K562 (cell line): ENCODE measurements around the gene SRCIN1. TPM values are rescaled to one million over a fixed set of nuclear protein-coding genes. Genes with fewer than 3 reads are reported as not detected.

ENCODE experiments used
- CHD1 ChIP-seq: fragments of 200-600 bp; sonication (generic); IDR thresholded peaks from one replicate; pipeline ENCODE4 v1.6.1; 2012; ENCODE audit warnings: mild to moderate bottlenecking, moderate library complexity, low read length, inconsistent platforms
- HNRNPLL ChIP-seq: fragments of 200-400 bp; formaldehyde crosslinking; IDR thresholded peaks from 2 replicates; pipeline ENCODE4 v1.6.1; 2017; ENCODE audit warnings: low read length, low read depth, mild to moderate bottlenecking; ENCODE audit not compliant: poor library complexity, severe bottlenecking
- RAD51 ChIP-seq: fragments of 450-650 bp; IDR thresholded peaks from 2 replicates; pipeline ENCODE4 v1.7.1; 2016; ENCODE audit warnings: low read depth, mild to moderate bottlenecking, borderline replicate concordance
- SUPT5H ChIP-seq: fragments of 450-650 bp; IDR thresholded peaks from 2 replicates; pipeline ENCODE4 v1.6.1; 2016
- ZFP36 ChIP-seq: fragments of 150-350 bp; IDR thresholded peaks from 2 replicates; pipeline ENCODE4 v1.6.1; 2018; ENCODE audit warnings: low read length, low read depth; ENCODE audit not compliant: partially characterized antibody
- polyA plus RNA-seq, 8 experiments: library from polyadenylated mRNA; depleted of rRNA in 4 of 8; stranded (reverse) in 5 of 8; unstranded in 3 of 8; fragments of >200 nt; fragmentation: Nextera tagmentation in 2 of 8; fragmentation: Illumina TruSeq in 1 of 8; extraction: Ambion mirVana in 2 of 8; extraction: Trizol in 1 of 8; gene quantifications; 2 replicates each; pipeline versions ENCODE4 v1.2.1 to v1.2.3, GENCODE V29; 2011 to 2014; ENCODE audit warnings: inconsistent platforms in 1 of 8, missing spikeins in 1 of 8
- total RNA-seq, 7 experiments: library from RNA; depleted of rRNA in 6 of 7; stranded (reverse); fragments of >200 nt in 6 of 7; fragmentation: Illumina TruSeq in 2 of 7; extraction: Trizol in 2 of 7; gene quantifications; 2 replicates each; pipeline versions ENCODE4 v1.2.1 to v1.2.3, GENCODE V29; 2011 to 2021; ENCODE audit warnings: low replicate concordance in 1 of 7
- TF ChIP-seq, protein P1 (sequence below): fragments of 450-650 bp; IDR thresholded peaks from 2 replicates; pipeline ENCODE4 v1.6.1; 2016; ENCODE audit warnings: mild to moderate bottlenecking, moderate library complexity
- TF ChIP-seq, protein P2 (sequence below), 2 experiments: fragments of 450-650 bp; formaldehyde crosslinking in 1 of 2; IDR thresholded peaks; 2 replicates each; pipeline versions ENCODE4 v1.4.0 to v1.6.1; 2014 to 2020; ENCODE audit warnings: mild to moderate bottlenecking in 2 of 2, borderline replicate concordance in 1 of 2, low read depth in 1 of 2

Gene SRCIN1
- total and polyA plus RNA-seq, 9 of the 15 experiments (the other 6 are each of a cell fraction or from before 2014, with no cell fraction given) = 0.09 to 0.33 (median 0.13) TPM; not detected in 6

DNA sequence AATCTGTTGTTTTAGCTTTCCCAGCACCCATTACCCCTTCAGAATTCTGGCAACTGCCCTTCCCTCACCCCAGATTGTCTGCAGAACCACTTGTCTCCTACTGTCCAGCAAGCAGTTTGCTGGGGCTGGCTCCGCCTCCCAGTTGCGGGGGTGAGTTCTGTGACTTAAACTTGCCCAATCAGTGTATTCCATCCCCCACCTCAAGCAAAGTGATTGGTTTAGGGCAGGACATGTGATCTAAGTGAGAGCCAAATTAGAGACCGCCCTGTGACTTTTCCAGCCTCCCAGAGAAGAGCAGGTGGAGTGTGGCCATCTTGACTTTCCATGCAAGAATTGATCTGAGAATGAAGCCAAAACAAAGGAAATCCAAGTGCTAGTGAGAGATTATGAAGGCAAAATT lies 22.7 kb upstream of the SRCIN1 start (continued):
- TF ChIP-seq, protein P1, sequence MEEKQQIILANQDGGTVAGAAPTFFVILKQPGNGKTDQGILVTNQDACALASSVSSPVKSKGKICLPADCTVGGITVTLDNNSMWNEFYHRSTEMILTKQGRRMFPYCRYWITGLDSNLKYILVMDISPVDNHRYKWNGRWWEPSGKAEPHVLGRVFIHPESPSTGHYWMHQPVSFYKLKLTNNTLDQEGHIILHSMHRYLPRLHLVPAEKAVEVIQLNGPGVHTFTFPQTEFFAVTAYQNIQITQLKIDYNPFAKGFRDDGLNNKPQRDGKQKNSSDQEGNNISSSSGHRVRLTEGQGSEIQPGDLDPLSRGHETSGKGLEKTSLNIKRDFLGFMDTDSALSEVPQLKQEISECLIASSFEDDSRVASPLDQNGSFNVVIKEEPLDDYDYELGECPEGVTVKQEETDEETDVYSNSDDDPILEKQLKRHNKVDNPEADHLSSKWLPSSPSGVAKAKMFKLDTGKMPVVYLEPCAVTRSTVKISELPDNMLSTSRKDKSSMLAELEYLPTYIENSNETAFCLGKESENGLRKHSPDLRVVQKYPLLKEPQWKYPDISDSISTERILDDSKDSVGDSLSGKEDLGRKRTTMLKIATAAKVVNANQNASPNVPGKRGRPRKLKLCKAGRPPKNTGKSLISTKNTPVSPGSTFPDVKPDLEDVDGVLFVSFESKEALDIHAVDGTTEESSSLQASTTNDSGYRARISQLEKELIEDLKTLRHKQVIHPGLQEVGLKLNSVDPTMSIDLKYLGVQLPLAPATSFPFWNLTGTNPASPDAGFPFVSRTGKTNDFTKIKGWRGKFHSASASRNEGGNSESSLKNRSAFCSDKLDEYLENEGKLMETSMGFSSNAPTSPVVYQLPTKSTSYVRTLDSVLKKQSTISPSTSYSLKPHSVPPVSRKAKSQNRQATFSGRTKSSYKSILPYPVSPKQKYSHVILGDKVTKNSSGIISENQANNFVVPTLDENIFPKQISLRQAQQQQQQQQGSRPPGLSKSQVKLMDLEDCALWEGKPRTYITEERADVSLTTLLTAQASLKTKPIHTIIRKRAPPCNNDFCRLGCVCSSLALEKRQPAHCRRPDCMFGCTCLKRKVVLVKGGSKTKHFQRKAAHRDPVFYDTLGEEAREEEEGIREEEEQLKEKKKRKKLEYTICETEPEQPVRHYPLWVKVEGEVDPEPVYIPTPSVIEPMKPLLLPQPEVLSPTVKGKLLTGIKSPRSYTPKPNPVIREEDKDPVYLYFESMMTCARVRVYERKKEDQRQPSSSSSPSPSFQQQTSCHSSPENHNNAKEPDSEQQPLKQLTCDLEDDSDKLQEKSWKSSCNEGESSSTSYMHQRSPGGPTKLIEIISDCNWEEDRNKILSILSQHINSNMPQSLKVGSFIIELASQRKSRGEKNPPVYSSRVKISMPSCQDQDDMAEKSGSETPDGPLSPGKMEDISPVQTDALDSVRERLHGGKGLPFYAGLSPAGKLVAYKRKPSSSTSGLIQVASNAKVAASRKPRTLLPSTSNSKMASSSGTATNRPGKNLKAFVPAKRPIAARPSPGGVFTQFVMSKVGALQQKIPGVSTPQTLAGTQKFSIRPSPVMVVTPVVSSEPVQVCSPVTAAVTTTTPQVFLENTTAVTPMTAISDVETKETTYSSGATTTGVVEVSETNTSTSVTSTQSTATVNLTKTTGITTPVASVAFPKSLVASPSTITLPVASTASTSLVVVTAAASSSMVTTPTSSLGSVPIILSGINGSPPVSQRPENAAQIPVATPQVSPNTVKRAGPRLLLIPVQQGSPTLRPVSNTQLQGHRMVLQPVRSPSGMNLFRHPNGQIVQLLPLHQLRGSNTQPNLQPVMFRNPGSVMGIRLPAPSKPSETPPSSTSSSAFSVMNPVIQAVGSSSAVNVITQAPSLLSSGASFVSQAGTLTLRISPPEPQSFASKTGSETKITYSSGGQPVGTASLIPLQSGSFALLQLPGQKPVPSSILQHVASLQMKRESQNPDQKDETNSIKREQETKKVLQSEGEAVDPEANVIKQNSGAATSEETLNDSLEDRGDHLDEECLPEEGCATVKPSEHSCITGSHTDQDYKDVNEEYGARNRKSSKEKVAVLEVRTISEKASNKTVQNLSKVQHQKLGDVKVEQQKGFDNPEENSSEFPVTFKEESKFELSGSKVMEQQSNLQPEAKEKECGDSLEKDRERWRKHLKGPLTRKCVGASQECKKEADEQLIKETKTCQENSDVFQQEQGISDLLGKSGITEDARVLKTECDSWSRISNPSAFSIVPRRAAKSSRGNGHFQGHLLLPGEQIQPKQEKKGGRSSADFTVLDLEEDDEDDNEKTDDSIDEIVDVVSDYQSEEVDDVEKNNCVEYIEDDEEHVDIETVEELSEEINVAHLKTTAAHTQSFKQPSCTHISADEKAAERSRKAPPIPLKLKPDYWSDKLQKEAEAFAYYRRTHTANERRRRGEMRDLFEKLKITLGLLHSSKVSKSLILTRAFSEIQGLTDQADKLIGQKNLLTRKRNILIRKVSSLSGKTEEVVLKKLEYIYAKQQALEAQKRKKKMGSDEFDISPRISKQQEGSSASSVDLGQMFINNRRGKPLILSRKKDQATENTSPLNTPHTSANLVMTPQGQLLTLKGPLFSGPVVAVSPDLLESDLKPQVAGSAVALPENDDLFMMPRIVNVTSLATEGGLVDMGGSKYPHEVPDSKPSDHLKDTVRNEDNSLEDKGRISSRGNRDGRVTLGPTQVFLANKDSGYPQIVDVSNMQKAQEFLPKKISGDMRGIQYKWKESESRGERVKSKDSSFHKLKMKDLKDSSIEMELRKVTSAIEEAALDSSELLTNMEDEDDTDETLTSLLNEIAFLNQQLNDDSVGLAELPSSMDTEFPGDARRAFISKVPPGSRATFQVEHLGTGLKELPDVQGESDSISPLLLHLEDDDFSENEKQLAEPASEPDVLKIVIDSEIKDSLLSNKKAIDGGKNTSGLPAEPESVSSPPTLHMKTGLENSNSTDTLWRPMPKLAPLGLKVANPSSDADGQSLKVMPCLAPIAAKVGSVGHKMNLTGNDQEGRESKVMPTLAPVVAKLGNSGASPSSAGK = peak; percentile 72
- TF ChIP-seq, protein P2, sequence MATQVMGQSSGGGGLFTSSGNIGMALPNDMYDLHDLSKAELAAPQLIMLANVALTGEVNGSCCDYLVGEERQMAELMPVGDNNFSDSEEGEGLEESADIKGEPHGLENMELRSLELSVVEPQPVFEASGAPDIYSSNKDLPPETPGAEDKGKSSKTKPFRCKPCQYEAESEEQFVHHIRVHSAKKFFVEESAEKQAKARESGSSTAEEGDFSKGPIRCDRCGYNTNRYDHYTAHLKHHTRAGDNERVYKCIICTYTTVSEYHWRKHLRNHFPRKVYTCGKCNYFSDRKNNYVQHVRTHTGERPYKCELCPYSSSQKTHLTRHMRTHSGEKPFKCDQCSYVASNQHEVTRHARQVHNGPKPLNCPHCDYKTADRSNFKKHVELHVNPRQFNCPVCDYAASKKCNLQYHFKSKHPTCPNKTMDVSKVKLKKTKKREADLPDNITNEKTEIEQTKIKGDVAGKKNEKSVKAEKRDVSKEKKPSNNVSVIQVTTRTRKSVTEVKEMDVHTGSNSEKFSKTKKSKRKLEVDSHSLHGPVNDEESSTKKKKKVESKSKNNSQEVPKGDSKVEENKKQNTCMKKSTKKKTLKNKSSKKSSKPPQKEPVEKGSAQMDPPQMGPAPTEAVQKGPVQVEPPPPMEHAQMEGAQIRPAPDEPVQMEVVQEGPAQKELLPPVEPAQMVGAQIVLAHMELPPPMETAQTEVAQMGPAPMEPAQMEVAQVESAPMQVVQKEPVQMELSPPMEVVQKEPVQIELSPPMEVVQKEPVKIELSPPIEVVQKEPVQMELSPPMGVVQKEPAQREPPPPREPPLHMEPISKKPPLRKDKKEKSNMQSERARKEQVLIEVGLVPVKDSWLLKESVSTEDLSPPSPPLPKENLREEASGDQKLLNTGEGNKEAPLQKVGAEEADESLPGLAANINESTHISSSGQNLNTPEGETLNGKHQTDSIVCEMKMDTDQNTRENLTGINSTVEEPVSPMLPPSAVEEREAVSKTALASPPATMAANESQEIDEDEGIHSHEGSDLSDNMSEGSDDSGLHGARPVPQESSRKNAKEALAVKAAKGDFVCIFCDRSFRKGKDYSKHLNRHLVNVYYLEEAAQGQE (IDR thresholded peaks at IDR 0.05; ENCODE audit: borderline replicate concordance) = peak; percentile 32
- TF ChIP-seq, protein P2 (CRISPR knock-in tag; IDR thresholded peaks at IDR 0.05; ENCODE audit: low read depth) = no peak
- TF ChIP-seq ZFP36 (no peak), HNRNPLL (no peak), RAD51 (peak; percentile 83), CHD1 (no peak), SUPT5H (no peak)
